Measurements from ENCODE around the gene ST6GALNAC2. TPM values are rescaled to one million over a fixed set of nuclear protein-coding genes. Genes with fewer than 3 reads are reported as not detected.

Gene ST6GALNAC2
- total and polyA plus RNA-seq, 10 of the 15 experiments (the other 5 are each of a cell fraction or from before 2014, with no cell fraction given): 0.08 to 0.41 (median 0.23) TPM; not detected in 6

GRCh38 chr17:76599694-76600460, 14.2 kb upstream of the ST6GALNAC2 start:
- H3K9me3 ChIP-seq (replicated peaks; ENCODE audit: control insufficient read depth, insufficient read depth, low read length): no peaks in the 10 kb centered on the region
- BruUV-seq (replicated peaks): no TSS peak
- no peaks in the 10 kb centered on the region for H3K27me3 ChIP-seq (replicated peaks in 1 of 2; ENCODE audit: control insufficient read depth in 2 of 2, insufficient read depth in 2 of 2, low read length in 1 of 2)
- ChIA-PET POLR2A (interaction anchor here (0.7 to 1.2 kb wide), 3 partner anchors 16 to 41 kb away, joined by 3 to 5 read pairs (median 3); no protein-coding TSS in a partner anchor), SMC1A (ENCODE audit: uncharacterized antibody, unreplicated experiment) (interaction anchor here (0.7 to 1.4 kb wide), 5 partner anchors 10 to 77 kb away, joined by 3 to 4 read pairs (median 4); no protein-coding TSS in a partner anchor), CTCF (interaction anchor here (0.9 to 2.3 kb wide), 4 partner anchors 23 to 82 kb away, joined by 3 to 13 read pairs (median 6); no protein-coding TSS in a partner anchor), RAD21 (ENCODE audit: unreplicated experiment) (no interaction called here)
- no peak overlapping the region for H2AFZ ChIP-seq (ENCODE audit: control insufficient read depth, low read depth, low read length)
- H3K4me3 ChIP-seq: no peak overlapping the region
- H3K27ac ChIP-seq (ENCODE audit: control insufficient read depth, insufficient read depth): no peak overlapping the region
- no peak for FAIRE-seq
- ATAC-seq: no peak
- H3K36me3 ChIP-seq (ENCODE audit: control insufficient read depth in 2 of 2, insufficient read depth in 2 of 2, low read length in 1 of 2): no peaks in the 10 kb centered on the region
- no peak overlapping the region for H3K9ac ChIP-seq (ENCODE audit: control insufficient read depth, insufficient read depth, low read length)
- H3K4me2 ChIP-seq (ENCODE audit: control insufficient read depth, insufficient read depth): no peak overlapping the region
- H3K79me2 ChIP-seq (ENCODE audit: control insufficient read depth, insufficient read depth, low read length): no peaks in the 10 kb centered on the region
- no peak for DNase-seq (ENCODE audit: low read depth, low spot score)
- intact Hi-C loops (cut with micrococcal nuclease; ENCODE audit: unreplicated experiment): no loop called here
- H4K20me1 ChIP-seq (ENCODE audit: control insufficient read depth, insufficient read depth): no peaks in the 10 kb centered on the region
- no peak for TF ChIP-seq SREBF2 (IDR thresholded peaks at IDR 0.05; ENCODE audit: low read length)
- TF ChIP-seq RB1 (IDR thresholded peaks at IDR 0.05; ENCODE audit: borderline replicate concordance): no peak
- TF ChIP-seq CREB1 (IDR thresholded peaks at IDR 0.05; ENCODE audit: low read depth): no peak
- no peak for TF ChIP-seq ATF7 (IDR thresholded peaks at IDR 0.05; ENCODE audit: low read depth)
- no peak for TF ChIP-seq MYB (IDR thresholded peaks at IDR 0.05; ENCODE audit: borderline replicate concordance, low read depth, low read length)
- TF ChIP-seq CBX5 (IDR thresholded peaks at IDR 0.05; ENCODE audit: low read depth): no peak
- TF ChIP-seq KDM1A (IDR thresholded peaks at IDR 0.05; ENCODE audit: borderline replicate concordance): no peak
- no peak for TF ChIP-seq ZNF207 (IDR thresholded peaks at IDR 0.05; ENCODE audit: borderline replicate concordance)
- TF ChIP-seq ZNF622 (IDR thresholded peaks at IDR 0.05): no peak
- TF ChIP-seq POU2F2 (IDR thresholded peaks at IDR 0.05; ENCODE audit: borderline replicate concordance, low read depth, low read length): no peak
- TF ChIP-seq JUNB (IDR thresholded peaks at IDR 0.05): no peak
- no peak for TF ChIP-seq MTA3 (IDR thresholded peaks at IDR 0.05; ENCODE audit: borderline replicate concordance, low read length)
- TF ChIP-seq JUND (IDR thresholded peaks at IDR 0.05; ENCODE audit: low read depth, low read length): no peak
- no peak for TF ChIP-seq ZBTB4 (CRISPR knock-in tag; IDR thresholded peaks at IDR 0.05)
- no peak for TF ChIP-seq ATF2 (IDR thresholded peaks at IDR 0.05; ENCODE audit: low read length)
- TF ChIP-seq IKZF1 (conservative IDR thresholded peaks at IDR 0.05): no peak
- 57% methylated on average over 17 of the region's 17 CpGs for WGBS (ENCODE audit: insufficient coverage, insufficient replicate concordance, low lambda C conversion rate, missing lambda C conversion rate)
- in situ Hi-C loops (cut with MboI): no loop called here
- H3K4me1 ChIP-seq (ENCODE audit: control insufficient read depth, insufficient read depth, low read length): no peaks in the 10 kb centered on the region

Data from GM12878 (cell line).